MG63 (cell line): ENCODE results near the gene CTNND1. TPM values are rescaled to one million over a fixed set of nuclear protein-coding genes. Genes with fewer than 3 reads are reported as not detected.

ENCODE experiments used
- DNase-seq: peaks from one replicate; pipeline ENCODE4 v3.0.0-alpha.2; 2020
- H3K27me3 ChIP-seq: fragments of 250-450 bp; sonication (Bioruptor Pico); 2 replicates; pipeline ENCODE4 v1.5.1; 2020; ENCODE audit warnings: mild to moderate bottlenecking, moderate library complexity
- H3K36me3 ChIP-seq: fragments of 250-450 bp; sonication (Bioruptor Pico); 2 replicates; pipeline ENCODE4 v1.5.1; 2020; ENCODE audit warnings: mild to moderate bottlenecking, moderate library complexity
- H3K4me3 ChIP-seq: fragments of 250-450 bp; sonication (Bioruptor Pico); 2 replicates; pipeline ENCODE4 v1.5.1; 2020; ENCODE audit warnings: mild to moderate bottlenecking, moderate library complexity
- H3K9me3 ChIP-seq: fragments of 250-450 bp; sonication (Bioruptor Pico); 2 replicates; pipeline ENCODE4 v1.5.1; 2020; ENCODE audit warnings: mild to moderate bottlenecking, moderate library complexity
- total RNA-seq: library from RNA; depleted of rRNA; stranded (reverse); fragments of >200 nt; shearing (Covaris generic); gene quantifications from 2 replicates; pipeline ENCODE4 v1.2.3, GENCODE V29; 2014; ENCODE audit warnings: low replicate concordance

CTNND1 gene
- total RNA-seq, 1 experiment from 2014 or later: 25.9 TPM

DNA sequence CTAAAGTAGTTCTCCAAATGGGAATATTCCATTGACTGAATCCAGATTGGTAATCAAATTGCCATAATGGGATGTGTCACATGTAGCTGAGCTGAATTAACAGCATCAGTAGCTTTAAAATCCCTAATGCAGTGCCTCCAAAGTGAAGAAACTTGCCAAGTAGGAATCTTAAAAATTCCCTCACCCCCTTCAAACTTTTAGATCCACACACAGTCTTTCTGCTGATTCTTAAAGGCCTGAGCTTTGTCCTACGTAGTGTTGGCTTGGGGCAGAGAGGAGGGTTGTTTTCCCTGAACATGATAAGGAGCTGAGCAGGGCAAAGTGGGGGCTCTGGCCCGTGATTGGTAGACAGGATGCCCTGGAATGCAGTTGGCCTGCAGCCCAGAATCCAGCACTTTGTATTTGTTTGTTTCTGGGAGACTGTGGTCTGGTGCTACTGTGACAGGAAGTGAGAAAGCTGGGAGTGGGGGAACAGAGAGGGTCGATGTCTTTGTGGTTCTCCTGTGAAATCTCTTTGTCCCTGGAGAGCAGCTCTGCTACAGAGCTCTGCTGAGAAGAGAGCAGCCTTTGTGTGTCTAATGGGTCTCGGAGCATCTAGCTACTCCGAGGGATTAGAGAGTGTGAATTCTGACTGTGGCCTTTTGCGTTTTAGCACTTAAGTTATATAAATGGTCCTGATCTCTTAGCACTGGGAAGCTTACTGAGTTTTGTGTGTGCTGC is 16.9 kb downstream of the CTNND1 start:
- no peaks in the 10 kb centered on the region for H3K27me3 ChIP-seq
- no peak overlapping the region for H3K4me3 ChIP-seq
- no peaks in the 10 kb centered on the region for H3K9me3 ChIP-seq
- peak; percentile 96 for DNase-seq
- peaks cover 17% of the 10 kb centered on the region for H3K36me3 ChIP-seq

DNA sequence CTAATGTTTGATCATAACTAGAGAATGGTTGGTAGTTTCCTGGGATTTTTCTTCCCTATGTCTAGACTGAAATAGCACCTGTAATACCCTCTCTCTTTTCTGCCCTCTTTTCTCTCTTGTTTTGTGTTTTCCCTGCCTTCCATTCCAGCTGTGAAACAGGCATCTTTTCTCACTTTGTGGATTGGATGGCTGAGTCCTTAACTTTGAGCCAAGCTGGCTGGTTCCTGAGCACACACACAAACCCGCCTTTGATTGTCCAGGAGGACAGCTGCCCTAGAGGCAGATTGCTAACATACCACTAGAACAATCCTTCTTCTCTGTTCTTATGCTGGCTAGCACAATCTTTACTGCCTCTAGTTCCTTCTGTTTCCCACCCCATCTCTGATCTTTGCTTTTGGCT is 17.7 kb downstream of the CTNND1 start:
- peaks cover 17% of the 10 kb centered on the region for H3K36me3 ChIP-seq
- no peaks in the 10 kb centered on the region for H3K9me3 ChIP-seq
- peak; percentile 39 for DNase-seq
- H3K4me3 ChIP-seq: no peak overlapping the region
- no peaks in the 10 kb centered on the region for H3K27me3 ChIP-seq

DNA sequence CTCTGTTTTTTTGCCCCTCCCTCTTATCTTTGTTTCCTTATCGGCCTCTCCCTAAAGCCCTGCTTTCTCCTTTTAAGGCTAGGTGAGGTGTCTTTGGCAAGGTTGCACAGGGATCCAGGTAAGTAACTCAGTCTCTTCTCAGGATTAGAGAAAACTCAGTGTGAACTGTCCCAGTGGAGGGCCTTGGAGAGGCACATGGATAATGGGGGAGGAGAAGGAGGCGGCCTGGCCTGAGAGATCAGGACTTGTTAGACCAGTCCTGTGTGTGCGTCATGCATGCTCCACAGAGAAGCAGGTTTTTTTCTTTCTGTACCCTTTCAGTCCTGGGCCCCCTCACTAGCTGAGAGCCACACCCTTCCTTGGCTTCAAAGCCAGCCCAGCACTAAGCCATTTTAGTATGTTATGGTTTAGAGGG is 19.9 kb downstream of the CTNND1 start:
- DNase-seq: no peak
- H3K36me3 ChIP-seq: peaks cover 15% of the 10 kb centered on the region
- H3K27me3 ChIP-seq: no peaks in the 10 kb centered on the region
- no peak overlapping the region for H3K4me3 ChIP-seq
- H3K9me3 ChIP-seq: no peaks in the 10 kb centered on the region

DNA sequence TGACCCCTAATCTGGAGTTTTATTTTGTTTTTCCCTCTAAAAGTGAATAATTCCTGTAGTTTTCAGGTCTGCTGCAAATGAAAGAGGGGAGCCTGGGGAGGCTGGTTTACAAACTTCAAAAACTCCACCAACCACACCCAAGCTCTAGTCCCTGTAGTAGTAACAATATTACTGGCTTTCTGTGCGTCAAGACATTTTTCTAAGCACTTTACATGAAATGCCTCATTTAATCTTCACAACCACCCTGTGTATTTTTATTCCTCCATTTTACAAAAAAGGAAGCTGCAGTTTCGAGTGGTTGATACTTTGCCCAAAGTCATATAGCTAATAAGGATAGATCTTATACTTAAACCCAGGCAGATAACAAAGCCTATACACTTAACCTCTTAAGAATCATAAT is 23.5 kb downstream of the CTNND1 start:
- Histone ChIP-seq H3K27me3 (no peaks in the 10 kb centered on the region), H3K36me3 (peaks cover 19% of the 10 kb centered on the region), H3K4me3 (no peak overlapping the region), H3K9me3 (no peaks in the 10 kb centered on the region)
- no peak for DNase-seq

DNA sequence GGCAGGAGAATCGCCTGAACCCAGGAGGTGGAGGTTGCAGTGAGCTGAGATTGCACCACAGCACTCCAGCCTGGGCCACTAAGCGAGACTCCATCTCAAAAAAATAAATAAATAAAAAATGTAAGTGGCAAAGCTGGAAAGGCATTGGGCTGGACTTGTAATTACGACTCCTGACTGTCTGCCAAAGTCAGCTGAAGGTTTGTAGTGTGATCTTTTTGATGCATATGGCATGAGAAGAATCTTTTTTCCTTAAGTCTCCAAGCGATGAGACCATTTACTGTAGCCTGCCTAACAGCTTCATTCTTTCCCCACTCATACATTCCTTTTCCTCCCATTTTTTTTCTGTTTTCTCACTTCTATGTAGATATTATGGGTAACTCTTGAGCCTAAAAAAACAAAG is 24.8 kb downstream of the CTNND1 start:
- H3K4me3 ChIP-seq: no peak overlapping the region
- H3K9me3 ChIP-seq: no peaks in the 10 kb centered on the region
- DNase-seq: no peak
- H3K36me3 ChIP-seq: peaks cover 17% of the 10 kb centered on the region
- no peaks in the 10 kb centered on the region for H3K27me3 ChIP-seq

DNA sequence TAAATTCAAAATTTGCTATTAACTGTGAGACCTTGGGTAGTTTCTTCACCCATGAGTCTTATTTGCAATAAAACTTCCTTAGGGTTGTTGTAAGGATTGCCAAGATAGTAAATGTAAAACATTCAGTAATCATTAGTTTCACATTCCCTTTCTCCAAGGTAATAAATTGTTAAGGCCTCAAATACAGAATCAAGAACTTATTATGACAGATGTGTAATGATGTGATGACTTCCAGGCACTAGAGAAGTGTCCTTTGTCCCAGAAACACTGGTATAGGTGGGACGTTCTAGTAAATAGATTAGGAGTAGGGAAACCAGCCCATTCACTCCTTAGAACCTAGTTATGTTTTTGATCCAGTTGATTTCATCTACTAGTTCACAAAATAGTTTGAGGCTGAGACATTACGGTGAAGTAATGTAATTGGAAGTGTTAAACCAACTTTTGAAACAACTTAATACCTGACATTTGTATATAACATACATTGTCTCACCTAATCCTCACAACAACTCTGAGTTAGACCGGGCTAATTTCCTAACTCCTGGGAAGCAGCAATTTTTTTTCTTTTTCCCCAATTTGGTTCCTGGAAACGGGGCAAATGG is 25.5 kb downstream of the CTNND1 start:
- peaks cover 19% of the 10 kb centered on the region for H3K36me3 ChIP-seq
- H3K4me3 ChIP-seq: no peak overlapping the region

DNA sequence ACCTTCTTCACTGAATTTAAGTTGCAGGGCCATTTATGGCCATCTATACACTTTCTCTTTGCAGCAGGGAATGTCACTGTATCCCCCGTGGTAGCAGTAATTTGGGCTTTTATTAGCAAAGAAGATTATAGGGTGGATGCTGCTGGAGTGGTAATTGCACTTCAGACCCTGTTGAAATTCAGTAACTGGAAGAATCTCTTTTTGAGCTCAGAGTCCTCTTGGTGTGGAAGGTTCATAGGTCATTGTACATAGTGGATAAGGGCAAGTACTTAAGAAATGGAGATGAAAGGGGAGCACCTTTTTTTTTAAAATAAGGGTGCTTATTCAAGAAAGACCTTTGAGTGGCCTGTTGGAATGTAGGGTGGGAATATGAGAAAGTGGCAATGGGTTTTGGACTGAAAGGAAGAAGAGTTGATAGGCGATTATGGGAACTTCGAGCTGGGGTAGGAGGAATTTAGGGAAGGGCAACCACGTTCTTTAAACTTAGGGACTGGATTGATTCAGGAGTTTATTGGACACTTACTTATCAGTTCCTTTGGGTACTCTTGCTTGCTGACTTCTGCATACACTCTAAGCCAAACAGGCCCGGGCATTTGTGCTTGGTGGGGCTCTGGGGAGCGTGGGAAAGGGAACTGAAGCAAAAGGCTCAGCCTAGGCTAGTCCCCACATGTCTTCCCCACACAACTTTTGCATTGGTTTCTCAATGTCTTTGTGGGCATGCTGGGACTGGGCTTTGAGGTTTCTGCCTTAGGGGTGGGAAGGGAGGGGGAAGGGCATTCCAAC is 26.5 kb downstream of the CTNND1 start:
- no peaks in the 10 kb centered on the region for H3K9me3 ChIP-seq
- H3K27me3 ChIP-seq: no peaks in the 10 kb centered on the region
- peaks cover 21% of the 10 kb centered on the region for H3K36me3 ChIP-seq
- H3K4me3 ChIP-seq: no peak overlapping the region
- DNase-seq: no peak

More for the DNA sequence above, 25.5 kb downstream of the CTNND1 start:
- Histone ChIP-seq H3K27me3 (no peaks in the 10 kb centered on the region), H3K9me3 (no peaks in the 10 kb centered on the region)
- no peak for DNase-seq

DNA sequence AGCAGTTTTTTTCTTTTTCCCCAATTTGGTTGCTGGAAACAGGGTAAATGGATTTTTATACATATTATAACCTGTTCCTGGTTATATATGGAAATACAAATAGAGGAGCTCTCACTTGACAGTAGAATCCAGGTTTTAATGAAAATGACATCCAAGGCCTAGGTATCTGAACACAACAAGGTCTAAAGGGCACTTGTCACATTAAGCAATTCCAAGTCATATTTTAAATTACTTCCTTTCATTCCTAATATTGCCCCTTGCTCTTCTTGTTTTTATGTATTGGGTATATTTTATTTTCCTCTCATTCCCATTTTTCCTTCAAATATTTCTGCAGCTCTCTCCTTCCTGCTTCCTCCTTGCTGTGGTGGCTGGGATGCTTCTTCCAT is 27.1 kb downstream of the CTNND1 start:
- DNase-seq: no peak
- Histone ChIP-seq H3K9me3 (no peaks in the 10 kb centered on the region), H3K27me3 (no peaks in the 10 kb centered on the region), H3K36me3 (peaks cover 27% of the 10 kb centered on the region), H3K4me3 (no peak overlapping the region)

DNA sequence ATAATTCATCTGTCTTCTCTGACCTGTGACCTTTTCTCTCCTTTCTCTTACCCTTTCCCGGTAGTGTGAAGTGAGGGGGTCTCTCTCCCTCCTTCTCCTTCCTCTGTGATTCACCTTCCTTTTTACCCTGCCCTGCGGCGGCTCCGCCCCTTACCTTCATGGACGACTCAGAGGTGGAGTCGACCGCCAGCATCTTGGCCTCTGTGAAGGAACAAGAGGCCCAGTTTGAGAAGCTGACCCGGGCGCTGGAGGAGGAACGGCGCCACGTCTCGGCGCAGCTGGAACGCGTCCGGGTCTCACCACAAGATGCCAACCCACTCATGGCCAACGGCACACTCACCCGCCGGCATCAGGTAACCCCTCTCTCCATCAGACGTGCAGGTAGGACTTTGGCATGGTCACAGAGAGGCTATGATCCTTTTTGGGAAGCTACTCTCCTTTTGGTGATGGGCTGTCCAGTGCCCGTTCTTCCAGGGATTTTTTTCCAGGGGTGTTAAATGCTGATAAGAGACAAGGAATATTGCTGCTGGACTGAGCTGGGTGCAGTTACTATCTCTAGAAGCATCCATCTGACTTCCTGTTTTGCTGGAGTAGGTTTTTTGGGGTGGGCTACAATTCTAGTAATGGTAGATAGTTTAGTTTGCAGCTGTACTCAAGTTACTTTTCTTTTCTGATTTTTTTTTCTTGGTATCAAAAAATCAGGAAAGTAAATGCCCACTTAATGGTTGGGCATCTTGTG is 29.9 kb downstream of the CTNND1 start:
- Histone ChIP-seq H3K36me3 (peaks cover 50% of the 10 kb centered on the region), H3K9me3 (no peaks in the 10 kb centered on the region), H3K27me3 (no peaks in the 10 kb centered on the region), H3K4me3 (no peak overlapping the region)
- no peak for DNase-seq

DNA sequence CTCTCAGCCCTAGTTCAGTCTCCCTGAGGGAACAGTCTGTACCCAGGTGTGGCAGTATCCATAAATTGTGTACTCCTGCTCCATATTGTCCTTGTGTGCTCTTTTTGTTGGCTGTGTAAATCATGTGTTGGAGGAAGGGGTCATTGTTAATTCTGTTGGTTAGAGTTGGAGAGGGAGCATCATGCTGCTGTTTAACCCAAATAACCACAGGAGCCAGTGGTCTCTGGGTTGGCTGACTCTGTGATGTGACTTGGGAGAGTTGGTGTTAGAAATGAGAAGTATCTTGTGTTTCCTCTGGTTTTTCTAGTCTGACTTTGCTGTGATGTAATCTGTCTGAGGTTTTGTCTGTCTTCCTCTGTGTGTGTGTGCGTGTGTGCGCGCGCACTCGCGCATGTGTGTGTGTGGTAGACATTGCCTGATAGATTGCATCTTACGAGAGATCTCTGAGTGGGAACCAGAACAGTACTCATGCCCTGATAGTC is 30.5 kb downstream of the CTNND1 start:
- no peak for DNase-seq
- H3K4me3 ChIP-seq: no peak overlapping the region

DNA sequence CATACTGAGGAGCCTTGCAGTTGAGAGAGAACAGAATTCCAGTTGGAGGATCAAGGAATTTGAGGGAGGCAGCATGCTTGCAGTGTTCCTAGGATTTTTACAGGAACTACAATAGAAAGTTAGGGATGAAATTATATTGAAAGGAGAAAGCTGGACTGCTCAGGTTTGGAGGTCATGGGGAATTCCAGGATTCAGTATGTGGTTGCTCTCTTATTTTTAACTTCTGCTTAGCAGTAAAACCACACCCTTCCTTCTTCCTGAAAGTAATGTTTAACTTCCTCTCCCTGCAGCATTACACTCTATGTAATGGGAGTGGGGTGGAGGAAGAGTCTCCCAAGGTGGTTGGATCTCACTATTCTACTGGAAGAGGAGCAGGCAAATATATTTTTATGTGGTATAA is 31.3 kb downstream of the CTNND1 start:
- Histone ChIP-seq H3K27me3 (no peaks in the 10 kb centered on the region), H3K4me3 (no peak overlapping the region), H3K36me3 (peaks cover 52% of the 10 kb centered on the region), H3K9me3 (no peaks in the 10 kb centered on the region)
- no peak for DNase-seq

More for the DNA sequence above, 30.5 kb downstream of the CTNND1 start:
- Histone ChIP-seq H3K27me3 (no peaks in the 10 kb centered on the region), H3K36me3 (peaks cover 51% of the 10 kb centered on the region), H3K9me3 (no peaks in the 10 kb centered on the region)

DNA sequence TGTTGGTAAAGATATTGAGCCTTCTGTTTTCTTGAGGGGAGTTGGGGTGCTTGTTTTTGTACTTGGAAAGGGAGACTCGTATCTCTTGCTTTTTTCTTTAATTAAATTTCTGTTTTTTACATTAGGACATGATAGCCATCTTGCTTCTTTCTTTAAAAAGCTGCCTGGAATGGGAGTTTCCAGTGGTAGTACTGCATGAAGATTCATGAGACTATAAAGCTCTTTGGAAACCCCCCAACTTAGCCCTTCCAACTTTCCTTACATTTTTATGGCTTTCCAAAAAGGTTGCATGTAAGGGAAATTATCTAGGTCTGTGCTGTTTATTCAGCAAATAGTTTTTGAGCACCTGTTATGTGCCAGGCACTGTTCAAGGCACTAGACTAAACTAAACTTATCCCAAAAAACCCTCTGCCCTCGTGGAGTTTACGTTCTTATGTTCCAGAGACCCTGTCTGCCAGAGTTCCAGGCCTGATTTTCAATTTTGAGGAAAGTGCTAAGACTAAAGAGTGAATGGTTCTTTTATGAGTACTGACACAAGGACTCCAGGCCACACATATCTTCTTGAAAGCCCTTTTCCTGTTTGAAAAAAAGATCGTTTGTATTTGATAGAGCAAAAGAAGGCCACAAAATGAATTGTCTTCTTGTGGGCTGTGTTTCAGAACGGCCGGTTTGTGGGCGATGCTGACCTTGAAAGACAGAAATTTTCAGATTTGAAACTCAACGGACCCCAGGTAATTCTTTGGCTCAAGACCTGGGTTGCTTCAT is 31.9 kb downstream of the CTNND1 start:
- no peaks in the 10 kb centered on the region for H3K27me3 ChIP-seq
- H3K36me3 ChIP-seq: peaks cover 54% of the 10 kb centered on the region
- DNase-seq: no peak
- no peaks in the 10 kb centered on the region for H3K9me3 ChIP-seq
- no peak overlapping the region for H3K4me3 ChIP-seq

DNA sequence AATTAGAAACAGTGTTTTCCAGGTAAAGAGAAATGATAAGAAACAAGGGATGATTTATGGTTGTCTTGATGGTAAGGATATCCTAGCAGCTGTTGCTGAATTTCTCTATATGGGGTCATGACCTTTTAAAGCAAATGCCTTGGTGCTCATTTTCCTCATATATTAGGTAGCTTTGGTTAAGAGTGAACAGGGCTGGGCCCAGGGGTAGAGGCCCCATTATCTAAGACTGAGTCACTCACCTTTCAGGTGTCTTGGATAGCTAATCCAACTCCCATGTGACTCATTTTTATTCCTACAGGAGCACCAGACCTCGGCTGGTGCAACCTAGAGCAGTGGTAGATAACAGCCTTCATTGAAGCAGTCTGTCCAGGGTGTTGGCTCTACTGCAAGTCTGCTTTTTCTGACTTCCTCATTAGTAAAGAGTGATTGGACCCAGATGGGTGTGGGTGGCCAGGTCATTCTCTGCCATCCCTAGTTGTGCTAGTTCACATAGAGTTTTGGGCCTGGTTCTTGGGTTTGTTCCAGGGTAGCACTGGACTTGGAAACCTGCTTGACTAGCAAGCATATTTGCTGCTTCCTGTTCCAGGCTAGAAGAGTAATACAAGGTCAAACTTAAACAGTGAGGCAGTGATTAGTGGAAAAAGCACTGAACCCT is 37.4 kb downstream of the CTNND1 start:
- H3K36me3 ChIP-seq: peaks cover 71% of the 10 kb centered on the region
- no peaks in the 10 kb centered on the region for H3K27me3 ChIP-seq
- no peak overlapping the region for H3K4me3 ChIP-seq
- DNase-seq: peak; percentile 49
- H3K9me3 ChIP-seq: no peaks in the 10 kb centered on the region

DNA sequence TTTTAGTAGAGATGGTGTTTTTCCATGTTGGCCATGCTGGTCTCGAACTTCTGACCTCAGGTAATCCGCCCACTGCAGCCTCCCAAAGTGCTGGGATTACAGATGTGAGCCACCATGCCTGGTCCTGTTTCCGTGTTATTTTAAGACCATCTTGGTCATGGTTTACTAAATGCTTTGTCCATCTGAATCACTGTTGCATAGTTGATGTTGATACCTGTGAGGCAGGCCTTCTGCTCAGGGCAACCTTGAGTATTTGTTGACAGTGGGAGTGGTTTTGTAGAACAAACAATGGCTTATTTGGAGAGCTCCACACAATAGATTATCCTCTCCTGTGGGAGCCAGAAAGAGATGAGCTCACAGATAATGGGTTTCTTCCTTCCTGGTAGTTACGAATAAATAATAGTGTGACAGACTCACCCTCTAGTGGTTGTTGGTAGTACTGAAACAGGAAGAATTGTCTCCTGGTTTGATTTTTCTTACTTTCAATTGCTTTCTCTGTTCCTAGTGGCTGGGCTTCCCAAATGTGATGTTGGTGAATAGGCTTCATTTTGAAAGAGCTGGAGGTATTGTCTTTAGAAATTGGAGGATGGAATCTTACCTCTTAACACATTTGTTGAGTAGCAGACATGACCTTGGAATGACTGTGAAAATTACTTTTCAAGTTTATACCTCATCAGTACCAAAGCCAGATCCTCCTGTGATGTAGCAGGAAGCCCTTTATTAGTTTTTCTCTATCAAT is 39.0 kb downstream of the CTNND1 start:
- Histone ChIP-seq H3K9me3 (no peaks in the 10 kb centered on the region), H3K27me3 (no peaks in the 10 kb centered on the region), H3K4me3 (no peak overlapping the region), H3K36me3 (peaks cover 73% of the 10 kb centered on the region)
- DNase-seq: no peak

DNA sequence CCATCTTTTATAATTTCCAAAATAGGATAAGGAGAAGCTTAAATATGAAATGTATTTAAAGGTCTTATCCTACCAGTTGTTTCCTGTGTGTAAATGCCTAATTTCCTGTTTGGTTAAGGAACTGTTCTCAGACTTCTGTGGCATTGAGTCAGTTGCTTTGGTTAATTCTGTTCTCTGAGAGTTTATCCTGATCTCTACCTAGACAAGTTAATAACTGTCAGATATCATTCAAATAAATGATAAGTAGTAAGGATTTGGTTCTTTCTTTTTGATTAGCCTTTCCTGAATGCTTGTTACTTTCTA is 39.5 kb downstream of the CTNND1 start:
- no peak for DNase-seq
- Histone ChIP-seq H3K4me3 (no peak overlapping the region), H3K27me3 (no peaks in the 10 kb centered on the region), H3K36me3 (peaks cover 73% of the 10 kb centered on the region), H3K9me3 (no peaks in the 10 kb centered on the region)
